ENCODE results near the gene RGS8.

- TF ChIP-seq POLR2AphosphoS5 (IDR thresholded peaks at IDR 0.05; ENCODE audit: low read depth, low read length) (no peak), REST (IDR thresholded peaks at IDR 0.05; ENCODE audit: insufficient read depth in 1 of 2, low read depth in 2 of 2, low read length in 2 of 2) (no peak), TAF1 (IDR thresholded peaks at IDR 0.05; ENCODE audit: borderline replicate concordance, insufficient read depth, low read length) (no peak), FOXP2 (optimal IDR thresholded peaks at IDR 0.05; ENCODE audit: borderline replicate concordance, extremely low read depth, extremely low read length, insufficient read depth) (no peak), SIN3A (IDR thresholded peaks at IDR 0.05; ENCODE audit: borderline replicate concordance, insufficient read depth, low read length) (no peak)
Observed at GRCh38 chr1:182709225-182709764, 24.9 kb upstream of the RGS8 start.

Data from PFSK-1 (cell line).